WTC11 (cell line): ENCODE data around the gene NBAS. TPM values are rescaled to one million over a fixed set of nuclear protein-coding genes. Genes with fewer than 3 reads are reported as not detected.

Experiments used
- ATAC-seq: fragments of 200-7000 bp; cut with Tn5 transposase; 2 replicates; pipeline ENCODE4 v1.10.0; 2021; ENCODE audit warnings: mild to moderate bottlenecking, moderate library complexity
- CTCF ChIA-PET: fragments of 300-600 bp; sonication (Branson Sonifier 250); formaldehyde crosslinking; loops from one replicate; lab custom pipeline; 2021; ENCODE audit warnings: antibody characterized with exemption; lab: Charles Lee
- POLR2A ChIA-PET: fragments of 350-600 bp; sonication (Branson Sonifier 250); formaldehyde crosslinking; loops from one replicate; lab custom pipeline; 2021; ENCODE audit warnings: antibody characterized with exemption; lab: Charles Lee
- DNase-seq: peaks from one replicate; pipeline ENCODE4 v3.0.0; 2021; ENCODE audit warnings: low spot score
- H3K27ac Mint-ChIP-seq: 2 replicates; pipeline ENCODE4 v1.8.0; 2021; ENCODE audit warnings: mixed read lengths
- H3K27me3 Mint-ChIP-seq: 2 replicates; pipeline ENCODE4 v1.8.0; 2021; ENCODE audit warnings: low read depth, mild to moderate bottlenecking, moderate library complexity, mixed read lengths
- H3K36me3 Mint-ChIP-seq: 2 replicates; pipeline ENCODE4 v1.8.0; 2021; ENCODE audit warnings: mixed read lengths
- H3K4me1 Mint-ChIP-seq: 2 replicates; pipeline ENCODE4 v1.8.0; 2022; ENCODE audit warnings: mixed read lengths
- H3K4me3 Mint-ChIP-seq: 2 replicates; pipeline ENCODE4 v1.8.0; 2021; ENCODE audit warnings: mild to moderate bottlenecking, moderate library complexity, mixed read lengths
- H3K9me3 Mint-ChIP-seq: 2 replicates; pipeline ENCODE4 v1.8.0; 2021; ENCODE audit warnings: mixed read lengths
- ARID4B ChIP-seq: sonication (generic); formaldehyde crosslinking; IDR thresholded peaks from 2 replicates; pipeline ENCODE4 v1.8.0; 2023; ENCODE audit warnings: missing genetic modification reagents, mild to moderate bottlenecking, borderline replicate concordance
- CDX4 ChIP-seq: fragments of 250-450 bp; sonication (Bioruptor Pico); IDR thresholded peaks from 2 replicates; pipeline ENCODE4 v1.9.0; 2021; ENCODE audit warnings: moderate library complexity, mild to moderate bottlenecking, inconsistent platforms, borderline replicate concordance
- ESRRA ChIP-seq: sonication (generic); formaldehyde crosslinking; IDR thresholded peaks from 2 replicates; pipeline ENCODE4 v1.8.1; 2022; ENCODE audit warnings: mild to moderate bottlenecking, missing genetic modification reagents, borderline replicate concordance
- GTF2I ChIP-seq: fragments of 250-450 bp; sonication (Bioruptor Pico); conservative IDR thresholded peaks from 2 replicates; pipeline ENCODE4 v1.4.0; 2021; ENCODE audit warnings: mild to moderate bottlenecking
- MLX ChIP-seq: sonication (generic); formaldehyde crosslinking; IDR thresholded peaks from 2 replicates; pipeline ENCODE4 v1.8.1; 2023; ENCODE audit warnings: mild to moderate bottlenecking, missing genetic modification reagents, moderate library complexity
- PRDM15 ChIP-seq: sonication (generic); formaldehyde crosslinking; IDR thresholded peaks from 2 replicates; pipeline ENCODE4 v1.8.0; 2022; ENCODE audit warnings: missing genetic modification reagents
- PREB ChIP-seq: sonication (generic); formaldehyde crosslinking; IDR thresholded peaks from 2 replicates; pipeline ENCODE4 v1.8.1; 2022; ENCODE audit warnings: mild to moderate bottlenecking, missing genetic modification reagents, moderate library complexity, borderline replicate concordance
- SMAD4 ChIP-seq: sonication (generic); formaldehyde crosslinking; IDR thresholded peaks from 2 replicates; pipeline ENCODE4 v1.8.0; 2022; ENCODE audit warnings: mild to moderate bottlenecking, missing genetic modification reagents
- ZBTB21 ChIP-seq: sonication (generic); formaldehyde crosslinking; IDR thresholded peaks from 2 replicates; pipeline ENCODE4 v1.8.1; 2023; ENCODE audit warnings: mild to moderate bottlenecking, missing genetic modification reagents, borderline replicate concordance
- ZNF138 ChIP-seq: sonication (generic); formaldehyde crosslinking; conservative IDR thresholded peaks from 2 replicates; pipeline ENCODE4 v1.8.1; 2022; ENCODE audit warnings: mild to moderate bottlenecking, moderate library complexity, missing genetic modification reagents
- ZNF219 ChIP-seq: sonication (generic); formaldehyde crosslinking; IDR thresholded peaks from 2 replicates; pipeline ENCODE4 v1.8.0; 2023; ENCODE audit warnings: missing genetic modification reagents, mild to moderate bottlenecking, borderline replicate concordance
- ZNF232 ChIP-seq: sonication (generic); formaldehyde crosslinking; IDR thresholded peaks from 2 replicates; pipeline ENCODE4 v1.8.0; 2022; ENCODE audit warnings: mild to moderate bottlenecking, missing genetic modification reagents
- ZNF317 ChIP-seq: sonication (generic); formaldehyde crosslinking; IDR thresholded peaks from 2 replicates; pipeline ENCODE4 v1.8.1; 2023; ENCODE audit warnings: low read depth, mild to moderate bottlenecking, moderate library complexity, missing genetic modification reagents, borderline replicate concordance
- ZNF416 ChIP-seq: fragments of 250-450 bp; sonication (Bioruptor Pico); IDR thresholded peaks from 2 replicates; pipeline ENCODE4 v1.9.0; 2021; ENCODE audit warnings: mild to moderate bottlenecking, inconsistent platforms
- ZNF532 ChIP-seq: fragments of 250-450 bp; sonication (Bioruptor Pico); IDR thresholded peaks from 2 replicates; pipeline ENCODE4 v1.9.0; 2021; ENCODE audit warnings: mild to moderate bottlenecking, borderline replicate concordance
- ZSCAN18 ChIP-seq: fragments of 250-450 bp; sonication (Bioruptor Pico); IDR thresholded peaks from 2 replicates; pipeline ENCODE4 v2.1.2; 2022; ENCODE audit warnings: mild to moderate bottlenecking, moderate library complexity
- total RNA-seq: library from RNA; stranded (reverse); gene quantifications from 3 replicates; pipeline ENCODE4 v1.2.3, GENCODE V29; 2021

Gene NBAS
- total RNA-seq, 1 experiment from 2014 or later: 32.3 TPM

- TF ChIP-seq ZNF532 (no peak), PRDM15 (CRISPR knock-in tag) (no peak), ARID4B (CRISPR knock-in tag) (no peak), GTF2I (CRISPR knock-in tag) (no peak), ZNF232 (CRISPR knock-in tag) (no peak), SMAD4 (CRISPR knock-in tag) (no peak), ZNF219 (no peak)
These were observed 386.6 kb downstream of the NBAS start (continued) for GRCh38 chr2:15174567-15174966.

- peaks cover 22% of the 10 kb centered on the region for H3K4me1 Mint-ChIP-seq
- H3K27ac Mint-ChIP-seq: no peak overlapping the region
- DNase-seq: no peak
- no peaks in the 10 kb centered on the region; the same call in 1 of the 2 replicates for H3K36me3 Mint-ChIP-seq
- CTCF ChIA-PET: no interaction called here
- POLR2A ChIA-PET: no interaction called here
- H3K4me3 Mint-ChIP-seq: no peak overlapping the region
- no peak for ATAC-seq
- no peaks in the 10 kb centered on the region for H3K9me3 Mint-ChIP-seq
- TF ChIP-seq ZSCAN18 (CRISPR knock-in tag) (no peak), CDX4 (CRISPR knock-in tag) (no peak), MLX (no peak), PREB (CRISPR knock-in tag) (no peak), ESRRA (CRISPR knock-in tag) (no peak), ZBTB21 (CRISPR knock-in tag) (no peak), ZNF317 (CRISPR knock-in tag) (no peak), ZNF138 (CRISPR knock-in tag) (no peak), ZNF416 (CRISPR knock-in tag) (no peak)
- no peaks in the 10 kb centered on the region for H3K27me3 Mint-ChIP-seq
These were observed 387.6 kb downstream of the NBAS start for GRCh38 chr2:15173501-15173900.
